K562 (cell line): ENCODE results near the gene RNGTT. TPM values are rescaled to one million over a fixed set of nuclear protein-coding genes. Genes with fewer than 3 reads are reported as not detected.

Experiments
- ATAC-seq: fragments of 200-7000 bp; cut with Tn5 transposase; 3 replicates; pipeline ENCODE4 v1.9.1; 2020; ENCODE audit warnings: moderate library complexity
- BruUV-seq: library from RNA; stranded (reverse); fragments of 400-500 nt; replicated peaks from 2 replicates; lab custom pipeline; 2021; lab: Mats Ljungman, UMichigan
- CTCF ChIA-PET: fragments of 300-600 bp; formaldehyde crosslinking; extraction: SDS; loops from one replicate; lab custom pipeline; 2021; ENCODE audit warnings: low intra/inter-chr PET ratio; lab: Yijun Ruan, JAX
- POLR2A ChIA-PET: fragments of 300-600, 350-650 bp; sonication (Branson Sonifier 250); formaldehyde crosslinking; extraction: SDS; loops from one replicate; lab custom pipeline; 2021; ENCODE audit warnings: antibody characterized with exemption, inconsistent platforms; lab: Yijun Ruan, JAX
- DNase-seq, 4 experiments: peaks; one replicate each; pipeline versions ENCODE4 v3.0.0 to v3.0.0-alpha.2; 2011 to 2018; ENCODE audit warnings: low spot score in 3 of 4, mixed read lengths in 3 of 4; ENCODE audit errors: extremely low read depth in 1 of 4
- FAIRE-seq: peaks from 2 replicates; lab custom pipeline; 2011; peaks lifted over from hg19 to GRCh38; lab: Jason Lieb, UNC
- H2AFZ ChIP-seq: 2 replicates; pipeline ENCODE4 v1.6.0; 2011; ENCODE audit warnings: low read depth, low read length, control low read depth, inconsistent platforms
- H3K27ac ChIP-seq: fragments of 200-600 bp; 3 replicates; pipeline ENCODE4 v1.8.0; 2011; ENCODE audit warnings: low read depth, mild to moderate bottlenecking, control low read depth, inconsistent platforms, low read length, moderate library complexity, mixed read lengths; ENCODE audit errors: extremely low read depth
- H3K27me3 ChIP-seq, 2 experiments: fragments of 300-600 bp in 1 of 2; 2 replicates in 1 of 2; 3 replicates in 1 of 2; pipeline versions ENCODE4 v1.6.0 to v1.8.0; 2011; ENCODE audit warnings: inconsistent platforms in 2 of 2, low read length in 2 of 2, mild to moderate bottlenecking in 1 of 2, mixed read lengths in 1 of 2, moderate library complexity in 1 of 2; ENCODE audit not compliant: control insufficient read depth in 2 of 2, insufficient read depth in 2 of 2
- H3K36me3 ChIP-seq: fragments of 300-600 bp; 3 replicates; pipeline ENCODE4 v1.8.0; 2011; ENCODE audit warnings: mild to moderate bottlenecking, low read length, inconsistent platforms; ENCODE audit not compliant: control insufficient read depth, insufficient read depth
- H3K4me1 ChIP-seq, 2 experiments: fragments of 200-600 bp in 1 of 2; replicated peaks in 1 of 2; 2 replicates in 1 of 2; 3 replicates in 1 of 2; pipeline versions ENCODE4 v1.5.1 to v1.8.0; 2011; ENCODE audit warnings: inconsistent platforms in 2 of 2, low read length in 2 of 2, mild to moderate bottlenecking in 1 of 2, mixed read lengths in 1 of 2, moderate library complexity in 1 of 2; ENCODE audit not compliant: control insufficient read depth in 2 of 2, insufficient read depth in 2 of 2
- H3K4me2 ChIP-seq: 2 replicates; pipeline ENCODE4 v1.6.1; 2011; ENCODE audit warnings: low read length, control low read depth, inconsistent platforms, mixed read lengths; ENCODE audit not compliant: insufficient read depth
- H3K4me3 ChIP-seq: fragments of 200-600 bp; sonication (generic), shearing (Covaris generic); 2 replicates; pipeline ENCODE4 v1.5.1; 2016; ENCODE audit warnings: control low read depth, inconsistent platforms
- H3K79me2 ChIP-seq: fragments of 200-600 bp; 3 replicates; pipeline ENCODE4 v1.8.0; 2011; ENCODE audit warnings: low read length, inconsistent platforms; ENCODE audit not compliant: control insufficient read depth, insufficient read depth
- H3K9ac ChIP-seq, 2 experiments: 2 replicates each; pipeline versions ENCODE4 v1.6.0 to v1.6.1; 2011; ENCODE audit warnings: low read depth in 2 of 2, low read length in 2 of 2, control low read depth in 1 of 2, inconsistent platforms in 1 of 2, mild to moderate bottlenecking in 1 of 2, mixed read lengths in 1 of 2; ENCODE audit not compliant: insufficient read depth in 1 of 2
- H3K9me1 ChIP-seq: one replicate; pipeline ENCODE4 v1.6.0; 2011; ENCODE audit warnings: inconsistent platforms, mild to moderate bottlenecking, low read length, moderate library complexity; ENCODE audit not compliant: control insufficient read depth, insufficient read depth
- H3K9me3 ChIP-seq: replicated peaks from 2 replicates; pipeline ENCODE4 v1.5.1; 2011; ENCODE audit warnings: low read depth, low read length, inconsistent platforms; ENCODE audit not compliant: control insufficient read depth, insufficient read depth
- H4K20me1 ChIP-seq: replicated peaks from 2 replicates; pipeline ENCODE4 v1.6.1; 2011; ENCODE audit warnings: low read length, inconsistent platforms, mixed read lengths; ENCODE audit not compliant: control insufficient read depth, insufficient read depth
- HES1 ChIP-seq: fragments of 450-650 bp; IDR thresholded peaks from 2 replicates; pipeline ENCODE4 v1.6.1; 2016; ENCODE audit warnings: low read depth, mild to moderate bottlenecking, moderate library complexity
- LARP7 ChIP-seq: fragments of 450-650 bp; IDR thresholded peaks from 2 replicates; pipeline ENCODE4 v1.6.1; 2016
- RBM25 ChIP-seq: fragments of 200-400 bp; formaldehyde crosslinking; IDR thresholded peaks from 2 replicates; pipeline ENCODE4 v1.6.1; 2018; ENCODE audit warnings: low read length, low read depth, moderate library complexity; ENCODE audit not compliant: severe bottlenecking
- WGBS: fragments of 100-300 bp; shearing (Covaris generic); methylation state at CpG from one replicate; pipeline ENCODE4 v1.1.6; 2016; ENCODE audit warnings: low coverage, mixed read lengths; ENCODE audit not compliant: insufficient coverage; ENCODE audit errors: missing lambda C conversion rate; 5-methylcytosine and 5-hydroxymethylcytosine counted together
- in situ Hi-C: fragments of 300-500 bp; cut with MboI; formaldehyde crosslinking; loops from 4 replicates; pipeline ENCODE4 v1.15.0; 2018; ENCODE audit warnings: inconsistent platforms, mixed read lengths
- intact Hi-C: fragments of 100-400 bp; cut with micrococcal nuclease; formaldehyde crosslinking; loops from 2 replicates; pipeline ENCODE4 v1.14.2; 2022
- polyA plus RNA-seq, 8 experiments: library from polyadenylated mRNA; depleted of rRNA in 4 of 8; stranded (reverse) in 5 of 8; unstranded in 3 of 8; fragments of >200 nt; fragmentation: Nextera tagmentation in 2 of 8; fragmentation: Illumina TruSeq in 1 of 8; extraction: Ambion mirVana in 2 of 8; extraction: Trizol in 1 of 8; gene quantifications; 2 replicates each; pipeline versions ENCODE4 v1.2.1 to v1.2.3, GENCODE V29; 2011 to 2014; ENCODE audit warnings: inconsistent platforms in 1 of 8, missing spikeins in 1 of 8
- total RNA-seq, 7 experiments: library from RNA; depleted of rRNA in 6 of 7; stranded (reverse); fragments of >200 nt in 6 of 7; fragmentation: Illumina TruSeq in 2 of 7; extraction: Trizol in 2 of 7; gene quantifications; 2 replicates each; pipeline versions ENCODE4 v1.2.1 to v1.2.3, GENCODE V29; 2011 to 2021; ENCODE audit warnings: low replicate concordance in 1 of 7
- TF ChIP-seq, protein P1 (sequence below): fragments of 150-350 bp; conservative IDR thresholded peaks from 2 replicates; pipeline ENCODE4 v1.6.1; 2014; ENCODE audit warnings: low read length
- TF ChIP-seq, protein P2 (sequence below): IDR thresholded peaks from 2 replicates; pipeline ENCODE4 v1.6.1; 2011; ENCODE audit warnings: borderline replicate concordance, low read depth, mild to moderate bottlenecking, moderate library complexity, low read length; ENCODE audit not compliant: insufficient read depth, poor library complexity, severe bottlenecking

RNGTT gene
- total and polyA plus RNA-seq, 9 of the 15 experiments (the other 6 are each of a cell fraction or from before 2014, with no cell fraction given): 6.1 to 31.7 (median 19.5) TPM

- TF ChIP-seq, protein P1, sequence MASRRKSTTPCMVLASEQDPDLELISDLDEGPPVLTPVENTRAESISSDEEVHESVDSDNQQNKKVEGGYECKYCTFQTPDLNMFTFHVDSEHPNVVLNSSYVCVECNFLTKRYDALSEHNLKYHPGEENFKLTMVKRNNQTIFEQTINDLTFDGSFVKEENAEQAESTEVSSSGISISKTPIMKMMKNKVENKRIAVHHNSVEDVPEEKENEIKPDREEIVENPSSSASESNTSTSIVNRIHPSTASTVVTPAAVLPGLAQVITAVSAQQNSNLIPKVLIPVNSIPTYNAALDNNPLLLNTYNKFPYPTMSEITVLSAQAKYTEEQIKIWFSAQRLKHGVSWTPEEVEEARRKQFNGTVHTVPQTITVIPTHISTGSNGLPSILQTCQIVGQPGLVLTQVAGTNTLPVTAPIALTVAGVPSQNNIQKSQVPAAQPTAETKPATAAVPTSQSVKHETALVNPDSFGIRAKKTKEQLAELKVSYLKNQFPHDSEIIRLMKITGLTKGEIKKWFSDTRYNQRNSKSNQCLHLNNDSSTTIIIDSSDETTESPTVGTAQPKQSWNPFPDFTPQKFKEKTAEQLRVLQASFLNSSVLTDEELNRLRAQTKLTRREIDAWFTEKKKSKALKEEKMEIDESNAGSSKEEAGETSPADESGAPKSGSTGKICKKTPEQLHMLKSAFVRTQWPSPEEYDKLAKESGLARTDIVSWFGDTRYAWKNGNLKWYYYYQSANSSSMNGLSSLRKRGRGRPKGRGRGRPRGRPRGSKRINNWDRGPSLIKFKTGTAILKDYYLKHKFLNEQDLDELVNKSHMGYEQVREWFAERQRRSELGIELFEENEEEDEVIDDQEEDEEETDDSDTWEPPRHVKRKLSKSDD: no peak
- TF ChIP-seq HES1 (no peak), LARP7 (no peak)
Observed at GRCh38 chr6:88860310-88860709, 103.1 kb downstream of the RNGTT start (continued).

- WGBS: 96% methylated on average over 3 of the region's 3 CpGs
- Histone ChIP-seq H4K20me1 (no peaks in the 10 kb centered on the region), H3K4me1 (no peaks in the 10 kb centered on the region), H3K4me3 (no peak overlapping the region), H3K4me2 (no peak overlapping the region), H3K9me1 (no peaks in the 10 kb centered on the region), H3K9ac (no peak overlapping the region), H2AFZ (no peak overlapping the region), H3K79me2 (no peaks in the 10 kb centered on the region), H3K27ac (no peak overlapping the region), H3K27me3 (no peaks in the 10 kb centered on the region), H3K36me3 (peaks cover 7% of the 10 kb centered on the region; the same call in 1 of the 3 replicates), H3K9me3 (no peaks in the 10 kb centered on the region)
- BruUV-seq: no TSS peak
- FAIRE-seq (no peak), DNase-seq (no peak), ATAC-seq (no peak)
- CTCF ChIA-PET: no interaction called here
- intact Hi-C loops (no loop called here), in situ Hi-C loops (no loop called here)
- peak; percentile 70 for TF ChIP-seq RBM25
- TF ChIP-seq, protein P2, sequence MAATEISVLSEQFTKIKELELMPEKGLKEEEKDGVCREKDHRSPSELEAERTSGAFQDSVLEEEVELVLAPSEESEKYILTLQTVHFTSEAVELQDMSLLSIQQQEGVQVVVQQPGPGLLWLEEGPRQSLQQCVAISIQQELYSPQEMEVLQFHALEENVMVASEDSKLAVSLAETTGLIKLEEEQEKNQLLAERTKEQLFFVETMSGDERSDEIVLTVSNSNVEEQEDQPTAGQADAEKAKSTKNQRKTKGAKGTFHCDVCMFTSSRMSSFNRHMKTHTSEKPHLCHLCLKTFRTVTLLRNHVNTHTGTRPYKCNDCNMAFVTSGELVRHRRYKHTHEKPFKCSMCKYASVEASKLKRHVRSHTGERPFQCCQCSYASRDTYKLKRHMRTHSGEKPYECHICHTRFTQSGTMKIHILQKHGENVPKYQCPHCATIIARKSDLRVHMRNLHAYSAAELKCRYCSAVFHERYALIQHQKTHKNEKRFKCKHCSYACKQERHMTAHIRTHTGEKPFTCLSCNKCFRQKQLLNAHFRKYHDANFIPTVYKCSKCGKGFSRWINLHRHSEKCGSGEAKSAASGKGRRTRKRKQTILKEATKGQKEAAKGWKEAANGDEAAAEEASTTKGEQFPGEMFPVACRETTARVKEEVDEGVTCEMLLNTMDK: no peak
- POLR2A ChIA-PET: interaction anchor here (0.7 to 1.0 kb wide), 2 partner anchors 13 to 1090 kb away, joined by 3 to 4 read pairs; no protein-coding TSS in a partner anchor
Observed at GRCh38 chr6:88858455-88858854, 105.0 kb downstream of the RNGTT start.
